Measurements from ENCODE around the gene ENTREP3. TPM values are rescaled to one million over a fixed set of nuclear protein-coding genes. Genes with fewer than 3 reads are reported as not detected.

The ENTREP3 gene
- total and polyA plus RNA-seq, 8 donors = 2.8 to 77.9 (median 15.7) TPM

- DNase-seq = no peak
Observed at GRCh38 chr1:155284476-155284875, 29.2 kb upstream of the ENTREP3 start.

GRCh38 chr1:155282488-155283091 is 27.3 kb upstream of the ENTREP3 start:
- TF ChIP-seq POLR2AphosphoS5 (IDR thresholded peaks at IDR 0.05) (no peak), POLR2A (IDR thresholded peaks at IDR 0.05) (no peak)
- intact Hi-C loops (cut with DNase I; ENCODE audit: low total_unique reads) = no loop called here
- Histone ChIP-seq H3K27ac (no peak overlapping the region), H3K27me3 (no peaks in the 10 kb centered on the region), H3K4me3 (no peak overlapping the region), H3K4me1 (peaks cover 7 to 15% (median 11%) of the 10 kb centered on the region in 4 donors), H3K36me3 (peaks cover 0 to 20% (median 8%) of the 10 kb centered on the region in 4 donors), H3K9me3 (no peaks in the 10 kb centered on the region)
- WGBS, 5 donors = 93 to 97% (median 95%) methylated on average over 27 to 29 of the region's 29 CpGs
- DNase-seq = no peak

More at GRCh38 chr1:155284476-155284875, 29.2 kb upstream of the ENTREP3 start:
- intact Hi-C loops (cut with DNase I; ENCODE audit: low total_unique reads) = no loop called here
- Histone ChIP-seq H3K4me3 (no peak overlapping the region), H3K27me3 (no peaks in the 10 kb centered on the region), H3K36me3 (peaks cover 0 to 29% (median 10%) of the 10 kb centered on the region in 4 donors), H3K27ac (no peak overlapping the region), H3K4me1 (no peaks in the 10 kb centered on the region), H3K9me3 (no peaks in the 10 kb centered on the region)
- no peak for TF ChIP-seq EP300 (IDR thresholded peaks at IDR 0.05)
- TF ChIP-seq POLR2A (IDR thresholded peaks at IDR 0.05) = no peak
- TF ChIP-seq CTCF (IDR thresholded peaks at IDR 0.05) = no peak
- 87 to 96% (median 93%) methylated on average over 12 of the region's 12 CpGs for WGBS, 5 donors

GRCh38 chr1:155279268-155279667 is 24.0 kb upstream of the ENTREP3 start:
- Histone ChIP-seq H3K4me1 (peaks cover 7 to 24% (median 18%) of the 10 kb centered on the region in 4 donors), H3K36me3 (peaks cover 0 to 16% (median 3%) of the 10 kb centered on the region in 4 donors), H3K9me3 (no peaks in the 10 kb centered on the region), H3K27ac (no peak overlapping the region), H3K4me3 (no peak overlapping the region), H3K27me3 (no peaks in the 10 kb centered on the region)
- DNase-seq = no peak
- TF ChIP-seq POLR2AphosphoS5 (IDR thresholded peaks at IDR 0.05) = no peak
- no peak for TF ChIP-seq POLR2A (IDR thresholded peaks at IDR 0.05)
- TF ChIP-seq EP300 (IDR thresholded peaks at IDR 0.05) = no peak
- TF ChIP-seq CTCF (IDR thresholded peaks at IDR 0.05) = no peak
- whole genome bisulfite sequencing, 5 donors = 77 to 90% (median 87%) methylated on average over 2 of the region's 2 CpGs
- intact Hi-C loops (cut with DNase I; ENCODE audit: low total_unique reads) = no loop called here

- no peaks in the 10 kb centered on the region for H3K9me3 ChIP-seq
- peaks cover 11 to 28% (median 22%) of the 10 kb centered on the region in 4 donors for H3K4me1 ChIP-seq
- peak overlapping the region in 2 of 4 donors; percentile 81 to 93 for H3K4me3 ChIP-seq
- 53 to 63% (median 60%) methylated on average over 10 of the region's 10 CpGs for WGBS, 5 donors
- H3K27ac ChIP-seq = no peak overlapping the region
- intact Hi-C loops (cut with DNase I; ENCODE audit: low total_unique reads) = no loop called here
- H3K36me3 ChIP-seq = peaks cover 0 to 12% (median 2%) of the 10 kb centered on the region in 4 donors
- TF ChIP-seq CTCF (IDR thresholded peaks at IDR 0.05) = peak in 1 of 7 experiments; percentile 5
- no peak for TF ChIP-seq EP300 (IDR thresholded peaks at IDR 0.05)
- no peak for TF ChIP-seq POLR2AphosphoS5 (IDR thresholded peaks at IDR 0.05)
- no peak for TF ChIP-seq POLR2A (IDR thresholded peaks at IDR 0.05)
- DNase-seq = no peak
- H3K27me3 ChIP-seq = no peaks in the 10 kb centered on the region
Observed at GRCh38 chr1:155278689-155279160, 23.4 kb upstream of the ENTREP3 start.

Measured in stomach (tissue), 9 donors.